ENCODE measurements around the gene PARD3B. TPM values are rescaled to one million over a fixed set of nuclear protein-coding genes. Genes with fewer than 3 reads are reported as not detected.

Gene PARD3B
- total RNA-seq, 2 donors from 2014 or later = 15.0 to 17.8 TPM

DNA sequence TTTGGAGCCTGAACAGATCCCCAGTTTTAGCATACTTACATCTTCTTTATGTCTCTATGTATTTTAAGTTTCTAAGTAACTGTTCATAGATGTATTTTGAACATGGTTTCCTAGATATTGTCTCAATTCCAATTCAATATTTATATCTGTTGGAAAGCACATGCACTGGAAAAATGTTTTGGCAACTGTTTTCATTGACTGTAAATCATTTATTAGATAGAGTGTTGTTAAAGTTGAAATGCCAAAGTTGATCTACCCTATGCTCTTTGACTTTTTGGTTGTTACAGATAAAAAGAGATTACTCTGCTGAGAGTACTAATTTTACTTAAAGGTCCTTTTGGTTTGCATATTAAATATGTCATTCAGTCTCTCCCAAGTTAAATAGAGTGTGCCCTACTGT, 792.0 kb downstream of the PARD3B start:
- ATAC-seq (no peak), DNase-seq (no peak)
- no peak overlapping the region for H3K27ac ChIP-seq
- H3K27me3 ChIP-seq = no peaks in the 10 kb centered on the region
- no peak overlapping the region for H3K4me3 ChIP-seq
- no peak for TF ChIP-seq POLR2A (IDR thresholded peaks at IDR 0.05)
- TF ChIP-seq, protein P1, sequence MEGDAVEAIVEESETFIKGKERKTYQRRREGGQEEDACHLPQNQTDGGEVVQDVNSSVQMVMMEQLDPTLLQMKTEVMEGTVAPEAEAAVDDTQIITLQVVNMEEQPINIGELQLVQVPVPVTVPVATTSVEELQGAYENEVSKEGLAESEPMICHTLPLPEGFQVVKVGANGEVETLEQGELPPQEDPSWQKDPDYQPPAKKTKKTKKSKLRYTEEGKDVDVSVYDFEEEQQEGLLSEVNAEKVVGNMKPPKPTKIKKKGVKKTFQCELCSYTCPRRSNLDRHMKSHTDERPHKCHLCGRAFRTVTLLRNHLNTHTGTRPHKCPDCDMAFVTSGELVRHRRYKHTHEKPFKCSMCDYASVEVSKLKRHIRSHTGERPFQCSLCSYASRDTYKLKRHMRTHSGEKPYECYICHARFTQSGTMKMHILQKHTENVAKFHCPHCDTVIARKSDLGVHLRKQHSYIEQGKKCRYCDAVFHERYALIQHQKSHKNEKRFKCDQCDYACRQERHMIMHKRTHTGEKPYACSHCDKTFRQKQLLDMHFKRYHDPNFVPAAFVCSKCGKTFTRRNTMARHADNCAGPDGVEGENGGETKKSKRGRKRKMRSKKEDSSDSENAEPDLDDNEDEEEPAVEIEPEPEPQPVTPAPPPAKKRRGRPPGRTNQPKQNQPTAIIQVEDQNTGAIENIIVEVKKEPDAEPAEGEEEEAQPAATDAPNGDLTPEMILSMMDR (IDR thresholded peaks at IDR 0.05) = no peak
- no peaks in the 10 kb centered on the region for H3K36me3 ChIP-seq (replicated peaks in 1 of 2; ENCODE audit: insufficient read depth in 1 of 2, low read depth in 2 of 2)
- H3K9me3 ChIP-seq = no peaks in the 10 kb centered on the region
- intact Hi-C loops (cut with DNase I) = no loop called here
- peaks cover 6% of the 10 kb centered on the region for H3K4me1 ChIP-seq

DNA sequence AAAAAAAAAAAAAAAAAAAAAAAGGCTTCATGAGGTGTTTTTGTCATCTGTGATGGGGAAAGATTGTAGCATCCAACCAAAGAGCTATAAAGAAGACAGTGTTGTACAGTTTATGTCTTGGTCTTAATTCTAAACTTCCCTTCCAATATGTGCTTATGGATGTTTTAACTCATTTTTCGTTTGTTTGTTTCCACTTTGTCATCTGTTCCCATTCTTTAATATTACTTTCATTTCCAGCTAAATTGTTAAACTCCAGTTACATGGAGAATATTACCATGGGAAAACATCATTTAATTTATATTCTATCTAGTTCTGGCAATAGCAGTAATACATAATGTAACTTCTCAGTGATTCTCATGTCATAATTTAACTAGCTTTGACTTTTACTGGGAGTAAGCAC, 792.9 kb downstream of the PARD3B start:
- TF ChIP-seq POLR2A (IDR thresholded peaks at IDR 0.05) = no peak
- TF ChIP-seq, protein P1 (IDR thresholded peaks at IDR 0.05) = no peak
- DNase-seq (no peak), ATAC-seq (no peak)
- WGBS, 2 donors = 80 to 91% methylated on average over 1 of the region's 1 CpG
- intact Hi-C loops (cut with DNase I) = no loop called here
- H3K9me3 ChIP-seq = no peaks in the 10 kb centered on the region
- H3K4me1 ChIP-seq = peaks cover 6% of the 10 kb centered on the region
- no peak overlapping the region for H3K27ac ChIP-seq
- no peaks in the 10 kb centered on the region for H3K36me3 ChIP-seq (replicated peaks in 1 of 2; ENCODE audit: insufficient read depth in 1 of 2, low read depth in 2 of 2)
- no peak overlapping the region for H3K4me3 ChIP-seq
- no peaks in the 10 kb centered on the region for H3K27me3 ChIP-seq

DNA sequence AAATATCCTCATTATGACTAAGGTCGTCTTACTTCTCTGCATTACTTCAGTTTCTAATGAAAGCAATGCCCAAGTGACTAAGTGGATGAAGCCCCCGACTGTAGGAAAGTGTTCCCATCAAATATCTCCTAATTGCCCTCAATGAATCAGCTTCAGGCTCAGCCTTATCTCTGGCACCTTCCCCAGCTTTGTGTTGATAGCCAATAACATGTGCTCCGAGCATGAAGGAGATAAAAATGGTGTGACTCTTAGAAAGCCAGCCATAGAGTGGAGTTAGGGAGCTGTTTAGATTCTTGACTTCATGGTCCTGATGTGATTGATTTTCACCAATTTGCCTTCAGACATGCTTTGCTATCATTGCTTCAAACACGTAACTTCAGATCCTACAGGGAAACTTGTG, 797.8 kb downstream of the PARD3B start:
- Histone ChIP-seq H3K4me3 (no peak overlapping the region), H3K36me3 (replicated peaks in 1 of 2; ENCODE audit: insufficient read depth in 1 of 2, low read depth in 2 of 2) (no peaks in the 10 kb centered on the region), H3K27ac (no peak overlapping the region), H3K27me3 (no peaks in the 10 kb centered on the region), H3K9me3 (no peaks in the 10 kb centered on the region), H3K4me1 (no peaks in the 10 kb centered on the region)
- 80 to 90% methylated on average over 4 of the region's 4 CpGs for WGBS, 2 donors
- intact Hi-C loops (cut with DNase I) = no loop called here
- DNase-seq = no peak
- TF ChIP-seq, protein P1 (IDR thresholded peaks at IDR 0.05) = no peak
- TF ChIP-seq POLR2A (IDR thresholded peaks at IDR 0.05) = no peak
- ATAC-seq = no peak

DNA sequence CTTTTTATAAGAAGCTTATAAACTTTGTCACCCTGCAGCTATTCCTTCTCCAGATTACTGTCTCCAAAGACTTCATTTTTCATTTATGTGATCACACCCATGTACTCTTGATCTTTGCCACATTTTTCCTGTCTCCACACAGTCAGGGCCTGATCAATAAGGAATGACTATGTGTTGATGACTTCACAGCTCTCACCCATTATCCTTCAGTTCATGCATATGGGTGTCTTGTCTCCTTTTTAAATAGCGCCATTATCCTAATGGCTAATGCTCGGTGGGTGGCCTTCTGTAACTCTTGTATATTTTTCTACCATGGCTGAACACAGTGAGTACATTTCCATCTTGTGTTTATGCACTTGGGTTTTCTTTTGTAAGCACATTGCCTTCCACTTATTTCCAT, 801.4 kb downstream of the PARD3B start:
- Histone ChIP-seq H3K4me1 (no peaks in the 10 kb centered on the region), H3K4me3 (no peak overlapping the region), H3K36me3 (replicated peaks in 1 of 2; ENCODE audit: insufficient read depth in 1 of 2, low read depth in 2 of 2) (no peaks in the 10 kb centered on the region), H3K9me3 (no peaks in the 10 kb centered on the region), H3K27ac (no peak overlapping the region), H3K27me3 (no peaks in the 10 kb centered on the region)
- no peak for ATAC-seq
- DNase-seq = no peak
- WGBS, 2 donors = 97 to 100% methylated on average over 2 of the region's 2 CpGs
- TF ChIP-seq, protein P1 (IDR thresholded peaks at IDR 0.05) = no peak
- no peak for TF ChIP-seq POLR2A (IDR thresholded peaks at IDR 0.05)
- intact Hi-C loops (cut with DNase I) = no loop called here

DNA sequence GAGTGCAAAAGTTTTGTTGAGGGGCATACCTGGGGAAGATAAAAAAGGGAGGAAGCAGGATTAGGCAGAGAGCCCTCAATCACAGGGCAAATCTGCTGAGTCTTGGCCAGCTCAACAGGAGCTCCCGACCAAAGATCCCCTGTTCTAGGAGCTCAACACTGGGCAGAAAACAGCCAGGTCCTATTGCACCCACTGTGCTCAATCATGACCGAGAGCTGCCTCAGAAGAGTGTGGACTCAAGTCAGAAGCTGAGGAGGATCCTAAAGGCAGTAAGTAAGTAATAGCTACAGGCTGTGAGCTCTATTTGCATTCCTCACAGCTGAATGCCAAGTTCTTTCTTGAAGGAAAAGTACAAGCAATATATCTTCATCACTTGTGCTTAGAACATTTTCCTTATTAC, 802.6 kb downstream of the PARD3B start:
- intact Hi-C loops (cut with DNase I) = no loop called here
- WGBS, 2 donors = 75 to 84% methylated on average over 2 of the region's 2 CpGs
- no peak overlapping the region for H3K4me3 ChIP-seq

More for the DNA sequence above, 802.6 kb downstream of the PARD3B start:
- no peak for TF ChIP-seq POLR2A (IDR thresholded peaks at IDR 0.05)
- TF ChIP-seq, protein P1 (IDR thresholded peaks at IDR 0.05) = no peak
- no peaks in the 10 kb centered on the region for H3K36me3 ChIP-seq (replicated peaks in 1 of 2; ENCODE audit: insufficient read depth in 1 of 2, low read depth in 2 of 2)
- no peaks in the 10 kb centered on the region for H3K27me3 ChIP-seq
- no peak overlapping the region for H3K27ac ChIP-seq
- DNase-seq (no peak), ATAC-seq (no peak)
- no peaks in the 10 kb centered on the region for H3K4me1 ChIP-seq
- no peaks in the 10 kb centered on the region for H3K9me3 ChIP-seq
